HG03103 (cell line): Measurements from ENCODE around the gene PRAC1.

Experiments
- ATAC-seq: cut with Tn5 transposase; IDR thresholded peaks from one replicate; pipeline ENCODE4 v1.9.1; 2021; ENCODE audit warnings: low read depth; ENCODE audit not compliant: unreplicated experiment

Gene PRAC1

GRCh38 chr17:48747445-48748363 lies 25.4 kb upstream of the PRAC1 start:
- no peak for ATAC-seq

- no peak for ATAC-seq
Measured at GRCh38 chr17:48746916-48747444, 24.7 kb upstream of the PRAC1 start.

- no peak for ATAC-seq
Measured at GRCh38 chr17:48745381-48746275, 23.3 kb upstream of the PRAC1 start.

GRCh38 chr17:48740537-48740936 lies 18.2 kb upstream of the PRAC1 start:
- no peak for ATAC-seq

- ATAC-seq = no peak
Measured at GRCh38 chr17:48738803-48739526, 16.6 kb upstream of the PRAC1 start.

- no peak for ATAC-seq
Measured at GRCh38 chr17:48738424-48738802, 16.1 kb upstream of the PRAC1 start.

- no peak for ATAC-seq
Measured at GRCh38 chr17:48737330-48738043, 15.2 kb upstream of the PRAC1 start.

- ATAC-seq = no peak
Measured at GRCh38 chr17:48735062-48735351, 12.7 kb upstream of the PRAC1 start.

- ATAC-seq = no peak
Measured at GRCh38 chr17:48734333-48735061, 12.2 kb upstream of the PRAC1 start.

- ATAC-seq = no peak
Measured at GRCh38 chr17:48733632-48734328, 11.5 kb upstream of the PRAC1 start.

GRCh38 chr17:48732688-48733629 lies 10.6 kb upstream of the PRAC1 start:
- no peak for ATAC-seq

GRCh38 chr17:48731355-48731754 lies 9.0 kb upstream of the PRAC1 start:
- no peak for ATAC-seq

- no peak for ATAC-seq
Measured at GRCh38 chr17:48730240-48730550, 7.9 kb upstream of the PRAC1 start.

GRCh38 chr17:48729335-48730239 lies 7.3 kb upstream of the PRAC1 start:
- no peak for ATAC-seq

- no peak for ATAC-seq
Measured at GRCh38 chr17:48728232-48729231, 6.2 kb upstream of the PRAC1 start, which contains the start of gene HOXB13. TSS of gene HOXB13 (minus strand) at chr17:48728750. CDS start at chr17:48728593, 157 bp downstream.
